ENCODE results near the gene GTF2IRD2.
"Not testable (repeated sequence)": the region's sequence is repeated elsewhere in the genome, so short reads cannot be mapped to it uniquely, and the experiment has no call there.

- TF ChIP-seq POLR2A, CTCF (IDR thresholded peaks at IDR 0.05): not testable (repeated sequence)
Measured at GRCh38 chr7:74815882-74816281, 35.5 kb downstream of the GTF2IRD2 start.

Data from adrenal gland (tissue), 5 donors.